GM21447 (cell line): ENCODE data around the gene FBH1.

Experiments used
- ATAC-seq: cut with Tn5 transposase; IDR thresholded peaks from one replicate; pipeline ENCODE4 v1.9.1; 2021; ENCODE audit not compliant: unreplicated experiment

The FBH1 gene

GRCh38 chr10:5975641-5976473, 85.8 kb downstream of the FBH1 start:
- ATAC-seq: peak; percentile 61

DNA sequence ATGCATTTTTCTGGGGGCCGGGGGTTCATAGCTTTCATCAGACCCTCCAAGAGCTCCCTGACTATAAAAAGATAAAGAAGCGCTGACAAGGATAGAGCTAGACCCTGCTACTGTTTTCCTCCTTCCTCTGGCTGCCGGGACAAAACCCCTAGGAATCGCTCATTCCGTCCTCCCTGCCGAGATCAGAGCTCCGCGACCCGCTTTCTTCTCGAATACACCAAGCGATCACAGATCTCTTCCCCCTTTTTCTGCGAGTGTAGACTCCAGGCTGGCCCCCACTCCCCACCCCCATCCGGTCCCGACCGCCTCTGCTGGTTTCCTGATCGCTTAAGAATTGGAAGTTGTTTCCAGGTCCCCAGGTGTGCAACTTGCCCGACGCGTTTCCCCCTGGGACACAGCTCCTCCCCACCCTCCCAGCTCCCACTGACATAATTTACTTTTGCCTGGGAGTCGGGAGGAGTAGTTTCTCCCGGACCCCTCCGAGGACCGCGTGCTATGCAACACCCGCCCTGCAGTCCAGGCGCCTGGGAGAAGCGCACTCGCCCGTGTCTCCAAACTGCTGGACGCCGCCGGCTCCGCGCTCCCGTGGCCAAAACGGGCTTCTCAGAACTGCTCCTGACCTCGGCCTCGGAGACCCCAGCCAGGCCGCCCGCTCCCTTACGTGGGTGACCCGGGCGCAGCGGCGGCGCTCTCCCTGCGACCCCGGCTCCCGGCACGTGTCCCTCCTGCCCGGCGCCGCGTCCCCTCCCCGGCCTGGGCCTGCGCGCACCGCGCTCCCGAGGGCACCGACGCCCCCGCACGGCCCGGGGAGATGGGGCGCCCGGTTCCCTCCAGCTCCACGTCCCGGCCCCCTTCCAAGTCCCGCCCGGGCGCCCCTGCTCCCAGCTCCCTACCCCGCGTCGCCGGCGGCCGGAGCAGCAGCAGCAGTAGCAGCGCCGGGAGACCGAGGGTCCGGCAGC, 86.7 kb downstream of the FBH1 start:
- peak; percentile 15 for ATAC-seq

DNA sequence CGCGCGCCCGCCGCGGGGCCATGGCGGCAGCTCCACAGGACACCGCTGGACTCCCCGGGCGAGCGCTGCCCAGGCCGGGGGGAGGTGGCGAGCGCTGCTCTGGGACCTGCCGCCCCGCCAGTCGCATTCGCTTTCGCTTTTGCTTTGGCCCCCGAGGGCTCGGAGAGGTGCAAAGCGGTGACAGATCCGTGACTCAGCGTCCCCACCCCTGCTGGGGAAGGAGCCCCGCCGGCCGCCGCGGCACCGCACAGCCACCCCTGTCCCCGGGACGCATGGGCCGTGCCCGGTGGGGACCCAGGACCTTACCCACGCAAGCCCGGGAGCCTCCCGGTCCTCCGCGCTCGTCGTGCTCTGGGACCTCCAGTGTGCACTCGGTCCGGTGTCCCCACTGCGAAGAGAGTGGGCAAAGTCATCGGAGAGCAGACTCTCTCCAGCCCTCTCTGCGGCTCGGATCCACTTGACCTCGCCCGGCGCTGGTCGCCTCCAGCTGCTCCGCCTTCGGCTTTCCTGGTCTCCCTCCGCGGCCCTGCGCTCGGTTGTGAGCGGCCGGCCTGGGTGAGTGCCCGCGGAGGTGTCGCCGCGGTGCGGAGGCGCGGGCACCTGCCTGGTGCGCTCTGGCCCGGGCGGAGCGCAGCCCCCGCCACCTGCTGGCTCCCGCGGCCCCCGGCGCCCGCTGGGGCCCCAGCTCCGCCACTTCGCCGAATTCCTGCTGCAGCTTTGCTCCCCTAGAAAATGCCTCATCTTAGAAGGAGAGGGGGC, 87.6 kb downstream of the FBH1 start, which contains the start of gene IL15RA:
Gene IL15RA (minus strand): TSS at position 73 of the 759 bp plus-strand sequence. CDS start 51 bp downstream, at position 22.
- ATAC-seq: peak; percentile 54

DNA sequence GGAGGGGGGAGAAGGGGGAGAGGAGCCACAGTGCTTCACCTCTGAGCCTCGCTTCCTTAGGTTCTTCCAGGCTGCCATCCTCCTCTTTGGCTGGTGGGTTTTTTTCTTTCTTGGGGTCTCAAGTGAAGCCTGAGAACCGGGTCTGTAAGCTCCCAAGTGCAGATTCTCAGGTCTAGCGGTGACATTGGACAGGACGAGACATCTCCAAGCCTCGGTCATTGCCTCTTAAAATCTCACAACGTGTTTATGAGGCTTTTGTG, 88.1 kb downstream of the FBH1 start:
- ATAC-seq: no peak

- ATAC-seq: no peak
Measured at GRCh38 chr10:5981529-5981928, 91.5 kb downstream of the FBH1 start.

- ATAC-seq: no peak
Measured at GRCh38 chr10:5983774-5984173, 93.7 kb downstream of the FBH1 start.

GRCh38 chr10:5985029-5985428, 95.0 kb downstream of the FBH1 start:
- no peak for ATAC-seq
